OCI-LY7 (cell line): ENCODE results near the gene BCKDHB.

ENCODE experiments used
- EZH2phosphoT487 ChIP-seq: fragments of 200-600 bp; sonication (generic); IDR thresholded peaks from 2 replicates; pipeline ENCODE4 v1.6.1; 2018; ENCODE audit warnings: low read depth, borderline replicate concordance, mild to moderate bottlenecking, mixed run types, antibody characterized with exemption, low read length, moderate library complexity, mixed read lengths
- TF ChIP-seq, protein P1 (sequence below): fragments of 200-600 bp; sonication (generic); conservative IDR thresholded peaks from 2 replicates; pipeline ENCODE4 v1.5.1; 2014; ENCODE audit warnings: mild to moderate bottlenecking, antibody characterized with exemption, low read length, moderate library complexity, mixed read lengths

DNA sequence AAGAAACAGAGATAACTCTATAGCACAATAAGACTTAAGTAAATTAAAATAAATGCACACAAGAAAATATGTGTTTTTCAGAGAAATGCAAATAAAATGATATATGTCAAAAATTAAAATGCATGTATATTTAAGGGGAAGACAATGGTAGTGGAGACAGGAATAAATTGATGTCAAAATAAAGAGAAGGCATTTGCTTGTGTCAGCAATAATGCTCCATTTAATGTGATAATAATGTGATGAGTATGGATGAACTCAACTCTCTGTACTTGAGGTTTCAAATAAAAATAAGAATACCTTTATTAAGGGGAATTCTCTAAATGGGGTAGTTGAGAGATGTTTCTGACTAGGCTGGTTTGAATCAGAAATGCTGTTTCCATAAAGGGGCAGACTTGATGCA is 45.7 kb upstream of the BCKDHB start:
- TF ChIP-seq, protein P1, sequence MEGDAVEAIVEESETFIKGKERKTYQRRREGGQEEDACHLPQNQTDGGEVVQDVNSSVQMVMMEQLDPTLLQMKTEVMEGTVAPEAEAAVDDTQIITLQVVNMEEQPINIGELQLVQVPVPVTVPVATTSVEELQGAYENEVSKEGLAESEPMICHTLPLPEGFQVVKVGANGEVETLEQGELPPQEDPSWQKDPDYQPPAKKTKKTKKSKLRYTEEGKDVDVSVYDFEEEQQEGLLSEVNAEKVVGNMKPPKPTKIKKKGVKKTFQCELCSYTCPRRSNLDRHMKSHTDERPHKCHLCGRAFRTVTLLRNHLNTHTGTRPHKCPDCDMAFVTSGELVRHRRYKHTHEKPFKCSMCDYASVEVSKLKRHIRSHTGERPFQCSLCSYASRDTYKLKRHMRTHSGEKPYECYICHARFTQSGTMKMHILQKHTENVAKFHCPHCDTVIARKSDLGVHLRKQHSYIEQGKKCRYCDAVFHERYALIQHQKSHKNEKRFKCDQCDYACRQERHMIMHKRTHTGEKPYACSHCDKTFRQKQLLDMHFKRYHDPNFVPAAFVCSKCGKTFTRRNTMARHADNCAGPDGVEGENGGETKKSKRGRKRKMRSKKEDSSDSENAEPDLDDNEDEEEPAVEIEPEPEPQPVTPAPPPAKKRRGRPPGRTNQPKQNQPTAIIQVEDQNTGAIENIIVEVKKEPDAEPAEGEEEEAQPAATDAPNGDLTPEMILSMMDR = no peak
- no peak for TF ChIP-seq EZH2phosphoT487
